ENCODE measurements around the gene TTYH1.
A peak's percentile ranks its signal among the peaks of the same experiment; 100 is the strongest.
"Not testable (repeated sequence)": the region's sequence is repeated elsewhere in the genome, so short reads cannot be mapped to it uniquely, and the experiment has no call there.

The TTYH1 gene

DNA sequence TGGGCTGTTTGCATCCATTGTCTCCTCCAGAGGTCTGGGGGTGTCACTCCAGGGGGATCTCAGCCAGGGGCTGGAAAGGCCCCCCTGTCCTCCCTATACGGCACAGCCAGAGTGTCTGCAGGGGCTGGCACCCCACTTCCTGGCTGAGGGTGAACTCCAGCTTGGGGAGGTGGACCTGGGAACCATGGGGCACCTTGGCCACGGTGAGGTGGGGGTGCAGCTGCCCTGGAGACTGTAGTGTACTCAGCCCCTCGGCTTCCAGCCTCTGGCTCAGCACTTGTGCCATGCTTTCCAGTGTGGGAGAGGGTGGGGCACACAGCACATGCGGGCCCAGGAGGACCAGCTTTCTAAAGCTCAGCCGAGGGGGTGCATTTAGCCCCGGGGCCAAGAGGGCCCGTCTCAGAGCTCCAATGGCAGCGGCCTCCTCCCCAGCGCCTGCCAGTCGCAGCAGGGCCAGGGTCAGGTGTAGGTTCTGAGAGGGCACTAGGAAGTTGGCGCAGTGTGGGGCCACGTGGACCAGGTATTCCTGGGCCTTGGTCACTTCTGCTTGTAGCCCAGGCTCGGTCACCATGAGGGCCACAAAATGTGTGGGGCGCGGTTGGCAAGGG is 46.9 kb downstream of the TTYH1 start:
- H3K9ac ChIP-seq (ENCODE audit: low read length in 2 of 2) = peak overlapping the region in 1 of 2 donors; percentile 76
- H3K36me3 ChIP-seq (ENCODE audit: control insufficient read depth in 2 of 2, insufficient read depth in 2 of 2, low read length in 2 of 2) = peaks cover 23 to 35% of the 10 kb centered on the region in 2 donors

DNA sequence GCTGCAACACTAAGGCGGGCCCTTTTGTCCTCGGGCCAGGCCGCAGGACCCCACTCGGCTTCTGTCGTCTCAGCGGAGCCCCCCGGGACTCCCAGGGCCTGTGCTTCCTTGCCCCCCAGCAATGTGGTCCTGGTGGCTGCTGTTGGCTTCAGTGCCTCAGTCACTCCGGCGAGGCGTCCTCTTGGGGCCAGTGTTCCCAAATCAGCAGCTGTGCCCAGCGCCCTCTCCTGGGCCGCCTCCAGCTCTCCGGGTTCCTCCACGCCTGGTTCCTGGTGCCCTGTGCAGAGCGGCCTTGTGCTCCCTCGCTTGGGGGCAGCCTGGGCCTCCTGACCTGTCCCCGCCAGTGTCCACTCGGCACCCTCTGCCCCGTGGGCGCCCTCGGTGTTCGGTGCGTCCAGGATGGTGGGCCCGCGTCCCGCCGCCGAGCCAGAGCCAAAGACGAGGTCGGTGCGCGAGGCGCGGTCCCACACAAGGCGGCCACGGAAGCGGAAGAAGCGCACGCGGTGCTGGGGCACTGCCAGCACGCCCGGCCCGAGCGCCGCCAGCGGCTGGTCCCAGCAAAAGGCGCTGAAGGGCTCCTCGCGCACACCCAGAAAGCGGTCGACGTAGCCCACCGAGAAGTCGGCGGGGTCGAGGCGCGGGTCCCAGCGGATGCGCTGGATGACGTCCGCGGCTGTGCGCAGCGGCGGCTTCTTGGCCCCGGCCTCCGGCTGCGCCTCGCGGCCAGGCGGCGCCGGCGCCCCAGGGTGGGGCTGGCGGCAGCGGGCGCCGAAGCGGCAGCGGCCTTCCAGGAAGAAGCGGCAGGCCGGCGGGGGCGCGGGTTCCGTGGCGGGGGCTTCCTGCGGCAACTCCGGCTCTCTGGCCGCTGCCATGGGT is 47.6 kb downstream of the TTYH1 start:
- no peaks in the 10 kb centered on the region for H3K27me3 ChIP-seq (ENCODE audit: control insufficient read depth in 1 of 2, insufficient read depth in 2 of 2, low read length in 2 of 2)
- peaks cover 19 to 29% of the 10 kb centered on the region in 2 donors for H3K36me3 ChIP-seq (ENCODE audit: control insufficient read depth in 2 of 2, insufficient read depth in 2 of 2, low read length in 2 of 2)
- peaks cover 44% of the 10 kb centered on the region for H3K4me1 ChIP-seq (ENCODE audit: control insufficient read depth, insufficient read depth, low read length)
- peak overlapping the region; percentile 69 to 76 for H3K9ac ChIP-seq (ENCODE audit: low read length in 2 of 2)
- peak overlapping the region; percentile 75 for H3K4me3 ChIP-seq (ENCODE audit: low read length in 2 of 2)
- no peaks in the 10 kb centered on the region for H3K9me3 ChIP-seq (ENCODE audit: control insufficient read depth in 2 of 2, low read length in 2 of 2)
- H3K27ac ChIP-seq (ENCODE audit: low read length) = peak overlapping the region; percentile 78

More for the DNA sequence above, 46.9 kb downstream of the TTYH1 start:
- H3K27me3 ChIP-seq (ENCODE audit: control insufficient read depth in 1 of 2, insufficient read depth in 2 of 2, low read length in 2 of 2) = no peaks in the 10 kb centered on the region
- peaks cover 44% of the 10 kb centered on the region for H3K4me1 ChIP-seq (ENCODE audit: control insufficient read depth, insufficient read depth, low read length)
- H3K4me3 ChIP-seq (ENCODE audit: low read length in 2 of 2) = peak overlapping the region in 1 of 2 donors; percentile 75
- H3K9me3 ChIP-seq (ENCODE audit: control insufficient read depth in 2 of 2, low read length in 2 of 2) = no peaks in the 10 kb centered on the region
- H3K27ac ChIP-seq (ENCODE audit: low read length) = peak overlapping the region; percentile 78

DNA sequence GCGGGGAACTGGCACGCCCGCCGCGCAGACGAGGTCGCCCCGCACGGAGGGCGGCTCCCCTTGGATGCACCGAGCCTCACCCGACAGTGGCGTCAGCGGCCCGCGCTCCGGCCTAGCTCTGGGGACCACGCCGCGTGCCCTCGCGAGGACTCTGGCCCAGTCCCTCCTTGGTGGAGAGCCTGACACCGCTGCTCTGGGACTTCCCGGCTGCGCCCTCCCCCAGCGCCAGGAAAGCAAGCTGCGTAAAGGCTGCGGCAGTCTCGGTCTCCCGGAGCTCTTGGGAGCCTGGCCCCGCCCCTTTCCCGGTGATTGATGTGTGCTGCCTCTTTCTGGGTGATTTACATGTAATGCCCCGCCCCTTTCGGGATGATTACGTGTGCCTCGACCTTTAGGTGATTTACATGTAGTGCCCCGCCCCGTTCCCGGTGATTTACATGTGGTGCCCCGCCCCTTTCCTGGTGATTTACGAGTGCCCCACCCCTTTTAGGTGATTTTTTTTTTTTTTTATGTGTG is 48.3 kb downstream of the TTYH1 start, which contains the start of gene LENG9:
Gene LENG9, minus strand, starts transcription at position 248 of the 513 bp plus-strand sequence. CDS start 252 bp downstream, outside the sequence.
- peaks cover 44% of the 10 kb centered on the region for H3K4me1 ChIP-seq (ENCODE audit: control insufficient read depth, insufficient read depth, low read length)
- H3K9ac ChIP-seq (ENCODE audit: low read length in 2 of 2) = peak within 1 kb of the TSS; percentile 69 to 76
- H3K36me3 ChIP-seq (ENCODE audit: control insufficient read depth in 2 of 2, insufficient read depth in 2 of 2, low read length in 2 of 2) = peaks cover 12 to 22% of the 10 kb centered on the region in 2 donors
- peak within 1 kb of the TSS; percentile 75 for H3K4me3 ChIP-seq (ENCODE audit: low read length in 2 of 2)
- H3K27me3 ChIP-seq (ENCODE audit: control insufficient read depth in 1 of 2, insufficient read depth in 2 of 2, low read length in 2 of 2) = no peaks in the 10 kb centered on the region
- no peaks in the 10 kb centered on the region for H3K9me3 ChIP-seq (ENCODE audit: control insufficient read depth in 2 of 2, low read length in 2 of 2)
- peak within 1 kb of the TSS; percentile 78 for H3K27ac ChIP-seq (ENCODE audit: low read length)

DNA sequence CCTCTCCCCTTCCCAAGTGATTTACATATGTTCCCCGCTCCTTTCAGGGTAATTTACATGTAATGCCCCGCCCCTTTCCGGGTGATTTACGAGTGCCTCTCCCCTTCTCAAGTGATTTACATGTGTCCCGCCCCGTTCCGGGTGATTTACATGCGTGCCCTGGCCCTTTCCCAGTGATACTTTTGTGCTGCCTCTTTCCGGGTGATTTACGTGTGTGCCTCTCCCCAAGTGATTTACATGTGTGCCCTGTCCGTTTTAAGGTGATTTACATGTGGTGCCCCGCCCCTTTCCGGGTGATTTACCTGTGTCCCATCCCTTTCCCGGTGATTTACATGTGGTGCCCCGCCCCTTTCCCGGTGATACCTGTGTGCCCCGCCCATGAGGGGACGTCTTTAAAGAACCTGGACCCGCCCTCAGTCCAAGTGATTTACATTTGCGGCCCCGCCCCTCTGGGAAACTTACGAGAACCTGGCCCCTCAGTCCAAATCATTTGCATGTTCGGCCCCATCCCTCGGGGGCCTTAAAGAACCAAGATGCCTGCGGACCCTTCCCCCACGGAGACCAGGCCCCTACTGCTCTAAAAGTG is 48.9 kb downstream of the TTYH1 start:
- peak overlapping the region; percentile 75 for H3K4me3 ChIP-seq (ENCODE audit: low read length in 2 of 2)
- peak overlapping the region; percentile 78 for H3K27ac ChIP-seq (ENCODE audit: low read length)
- no peaks in the 10 kb centered on the region for H3K9me3 ChIP-seq (ENCODE audit: control insufficient read depth in 2 of 2, low read length in 2 of 2)
- H3K27me3 ChIP-seq (ENCODE audit: control insufficient read depth in 1 of 2, insufficient read depth in 2 of 2, low read length in 2 of 2) = no peaks in the 10 kb centered on the region
- peaks cover 6 to 17% of the 10 kb centered on the region in 2 donors for H3K36me3 ChIP-seq (ENCODE audit: control insufficient read depth in 2 of 2, insufficient read depth in 2 of 2, low read length in 2 of 2)
- peaks cover 43% of the 10 kb centered on the region for H3K4me1 ChIP-seq (ENCODE audit: control insufficient read depth, insufficient read depth, low read length)
- peak overlapping the region in 1 of 2 donors; percentile 26 for H3K9ac ChIP-seq (ENCODE audit: low read length in 2 of 2)

DNA sequence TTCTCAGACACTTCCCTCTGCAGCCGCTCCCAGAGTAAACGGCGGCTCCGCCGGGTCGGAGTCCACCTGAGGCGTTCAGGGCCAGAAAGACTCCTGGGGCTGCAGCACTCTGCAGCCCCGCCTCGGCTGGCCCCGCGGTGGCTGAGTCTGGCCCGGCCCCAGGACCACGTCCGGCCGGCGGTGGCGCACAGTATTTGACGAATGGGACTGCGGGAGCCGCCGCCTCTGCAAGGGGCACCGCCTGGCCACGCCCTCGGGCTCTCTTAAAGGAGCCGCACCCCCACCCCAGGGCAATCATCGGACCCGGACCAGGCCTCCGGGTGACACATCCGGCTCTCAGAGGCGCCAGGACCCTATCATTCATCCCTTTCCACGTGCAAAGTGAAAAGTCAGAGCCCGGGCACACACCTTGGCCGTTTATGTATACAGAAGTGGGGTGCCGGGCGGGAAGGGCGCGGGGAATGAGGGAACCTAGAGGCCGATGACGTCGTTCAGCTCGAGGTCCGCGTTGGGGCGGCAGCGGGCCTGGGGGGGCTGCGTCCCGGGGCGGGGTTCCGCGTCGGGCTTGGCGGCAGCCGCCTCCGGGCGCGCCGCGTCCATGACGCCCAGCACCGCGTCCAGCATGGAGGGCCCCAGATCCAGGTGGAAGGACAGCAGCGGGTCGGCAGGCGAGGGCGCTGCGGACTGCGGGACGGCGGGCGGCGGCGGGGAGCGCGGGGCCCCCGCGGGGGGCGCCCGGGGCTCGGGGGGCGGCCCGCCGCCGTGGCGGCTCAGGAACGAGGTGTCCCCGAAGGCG is 49.6 kb downstream of the TTYH1 start:
- H3K4me3 ChIP-seq (ENCODE audit: low read length in 2 of 2) = peak overlapping the region; percentile 75
- H3K36me3 ChIP-seq (ENCODE audit: control insufficient read depth in 2 of 2, insufficient read depth in 2 of 2, low read length in 2 of 2) = peaks cover 0 to 12% of the 10 kb centered on the region in 2 donors
- peaks cover 37% of the 10 kb centered on the region for H3K4me1 ChIP-seq (ENCODE audit: control insufficient read depth, insufficient read depth, low read length)
- H3K27ac ChIP-seq (ENCODE audit: low read length) = peak overlapping the region; percentile 78
- H3K27me3 ChIP-seq (ENCODE audit: control insufficient read depth in 1 of 2, insufficient read depth in 2 of 2, low read length in 2 of 2) = peaks cover 3 to 4% of the 10 kb centered on the region in 2 donors
- no peaks in the 10 kb centered on the region for H3K9me3 ChIP-seq (ENCODE audit: control insufficient read depth in 2 of 2, low read length in 2 of 2)
- H3K9ac ChIP-seq (ENCODE audit: low read length in 2 of 2) = peak overlapping the region in 1 of 2 donors; percentile 26

DNA sequence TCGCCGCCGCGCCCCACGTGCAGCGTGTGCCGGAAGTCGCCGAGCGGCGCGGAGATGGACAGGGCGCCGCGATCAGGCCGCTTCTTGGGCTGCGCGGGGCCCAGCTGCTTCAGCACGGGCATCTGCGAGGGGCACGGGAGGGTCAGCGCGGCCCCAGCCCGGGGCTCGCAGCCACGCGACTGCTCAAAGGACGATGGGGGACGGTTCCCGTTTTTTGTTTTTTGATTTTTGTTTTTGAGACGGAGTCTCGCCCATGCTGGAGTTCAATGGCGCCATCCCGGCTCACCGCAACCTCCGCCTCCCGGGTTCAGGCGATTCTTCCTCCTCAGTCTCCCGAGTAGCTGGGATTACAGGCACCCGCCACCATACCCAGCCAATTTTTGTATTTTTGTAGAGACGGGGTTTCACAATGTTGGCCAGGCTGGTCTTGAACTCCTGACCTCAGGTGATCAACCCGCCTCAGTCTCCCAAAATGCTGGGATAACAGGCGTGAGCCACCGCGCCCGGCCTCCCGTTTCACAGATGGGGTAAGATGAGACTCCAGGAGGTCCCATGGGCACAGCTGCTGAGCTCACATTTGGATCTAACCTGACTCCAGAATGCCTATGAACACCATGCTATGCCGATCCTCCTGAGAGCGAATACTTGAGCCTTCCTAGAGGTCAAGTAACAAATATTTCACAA is 50.3 kb downstream of the TTYH1 start:
- Histone ChIP-seq H3K9ac (ENCODE audit: low read length in 2 of 2) (no peak overlapping the region), H3K4me1 (ENCODE audit: control insufficient read depth, insufficient read depth, low read length) (peaks cover 37% of the 10 kb centered on the region), H3K27me3 (ENCODE audit: control insufficient read depth in 1 of 2, insufficient read depth in 2 of 2, low read length in 2 of 2) (peaks cover 5 to 6% of the 10 kb centered on the region in 2 donors), H3K4me3 (ENCODE audit: low read length in 2 of 2) (no peak overlapping the region), H3K27ac (ENCODE audit: low read length) (no peak overlapping the region), H3K36me3 (ENCODE audit: control insufficient read depth in 2 of 2, insufficient read depth in 2 of 2, low read length in 2 of 2) (peaks cover 0 to 9% of the 10 kb centered on the region in 2 donors), H3K9me3 (ENCODE audit: control insufficient read depth in 2 of 2, low read length in 2 of 2) (no peaks in the 10 kb centered on the region)

DNA sequence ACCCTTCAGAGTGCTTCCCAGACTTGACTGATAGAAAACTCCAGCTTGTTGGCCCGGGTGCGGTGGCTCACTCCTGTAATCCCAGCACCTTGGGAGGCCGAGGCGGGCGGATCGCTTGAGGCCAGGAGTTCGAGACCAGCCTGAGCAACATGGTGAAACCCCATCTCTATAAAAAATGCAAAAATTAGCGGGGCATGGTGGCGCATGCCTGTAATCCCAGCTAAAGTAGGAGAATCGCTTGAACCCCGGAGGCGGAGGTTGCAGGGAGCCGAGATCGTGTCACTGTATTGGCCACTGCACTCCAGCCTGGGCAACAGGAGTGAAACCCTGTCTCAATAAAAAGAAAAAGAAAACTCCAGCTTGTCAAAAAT is 50.8 kb downstream of the TTYH1 start:
- Histone ChIP-seq H3K27me3 (ENCODE audit: control insufficient read depth in 1 of 2, insufficient read depth in 2 of 2, low read length in 2 of 2) (peaks cover 9 to 10% of the 10 kb centered on the region in 2 donors), H3K4me1 (ENCODE audit: control insufficient read depth, insufficient read depth, low read length) (peaks cover 41% of the 10 kb centered on the region)
- not testable (repeated sequence) for H3K27ac ChIP-seq (ENCODE audit: low read length); H3K9ac ChIP-seq (ENCODE audit: low read length in 2 of 2); H3K4me3 ChIP-seq (ENCODE audit: low read length in 2 of 2); H3K36me3 ChIP-seq (ENCODE audit: control insufficient read depth in 2 of 2, insufficient read depth in 2 of 2, low read length in 2 of 2); H3K9me3 ChIP-seq (ENCODE audit: control insufficient read depth in 2 of 2, low read length in 2 of 2)

DNA sequence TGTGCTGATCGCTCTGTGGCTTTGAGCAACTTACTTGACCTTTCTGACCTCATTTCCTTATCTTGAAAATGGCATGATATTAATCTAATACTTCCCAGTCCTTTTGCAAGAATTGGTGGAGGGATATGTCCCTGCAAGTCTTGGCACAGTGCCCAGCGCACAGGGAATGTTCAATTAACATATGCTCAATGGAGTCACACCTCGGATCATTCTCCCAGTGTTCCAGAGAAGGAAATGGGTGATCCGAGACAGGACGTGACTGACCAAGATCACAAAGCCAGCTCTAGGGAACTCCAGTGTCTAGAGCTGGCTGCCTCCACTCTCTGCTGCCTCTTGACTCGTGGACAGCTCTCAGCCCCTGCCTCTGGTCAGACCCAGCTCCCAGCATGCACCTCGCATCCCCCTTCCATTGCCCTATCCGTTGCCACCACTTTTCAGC is 54.3 kb downstream of the TTYH1 start:
- no peaks in the 10 kb centered on the region for H3K36me3 ChIP-seq (ENCODE audit: control insufficient read depth in 2 of 2, insufficient read depth in 2 of 2, low read length in 2 of 2)
- H3K4me3 ChIP-seq (ENCODE audit: low read length in 2 of 2) = no peak overlapping the region
- no peak overlapping the region for H3K27ac ChIP-seq (ENCODE audit: low read length)
- no peaks in the 10 kb centered on the region for H3K9me3 ChIP-seq (ENCODE audit: control insufficient read depth in 2 of 2, low read length in 2 of 2)
- no peak overlapping the region for H3K9ac ChIP-seq (ENCODE audit: low read length in 2 of 2)
- H3K27me3 ChIP-seq (ENCODE audit: control insufficient read depth in 1 of 2, insufficient read depth in 2 of 2, low read length in 2 of 2) = peaks cover 19 to 24% of the 10 kb centered on the region in 2 donors
- H3K4me1 ChIP-seq (ENCODE audit: control insufficient read depth, insufficient read depth, low read length) = peaks cover 14% of the 10 kb centered on the region

DNA sequence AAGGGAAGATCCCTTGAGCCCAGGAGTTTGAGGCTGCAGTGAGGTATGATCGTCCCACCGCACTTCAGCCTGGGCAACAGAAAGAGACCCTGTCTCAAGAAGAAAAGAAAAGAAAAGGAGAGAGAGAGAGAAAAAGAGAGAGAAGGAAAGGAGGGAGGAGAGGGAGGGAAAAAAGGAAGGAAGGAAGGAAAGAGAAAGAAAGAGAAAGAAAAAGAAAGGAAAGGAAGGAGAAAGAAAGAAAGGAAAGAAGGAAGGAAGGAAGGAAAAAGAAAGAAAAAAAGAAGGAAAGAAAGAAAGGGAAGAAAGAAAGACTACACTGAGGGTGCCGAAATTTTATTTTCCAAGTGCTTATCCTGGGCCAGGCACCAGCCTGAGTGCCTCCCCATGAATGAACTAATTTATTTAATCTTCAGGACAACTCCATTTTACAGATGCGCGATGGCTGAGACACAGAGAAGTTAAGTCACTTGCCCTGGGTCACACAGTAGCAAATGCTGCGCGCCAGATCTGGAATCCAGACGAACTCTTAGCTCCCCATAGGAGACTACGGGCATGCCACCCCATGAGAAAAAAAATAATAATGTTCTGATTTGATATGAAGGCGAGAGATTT is 55.1 kb downstream of the TTYH1 start:
- no peak overlapping the region for H3K27ac ChIP-seq (ENCODE audit: low read length)
- H3K9me3 ChIP-seq (ENCODE audit: control insufficient read depth in 2 of 2, low read length in 2 of 2) = no peaks in the 10 kb centered on the region
- H3K4me3 ChIP-seq (ENCODE audit: low read length in 2 of 2) = peak overlapping the region in 1 of 2 donors; percentile 66
- H3K27me3 ChIP-seq (ENCODE audit: control insufficient read depth in 1 of 2, insufficient read depth in 2 of 2, low read length in 2 of 2) = peaks cover 21 to 26% of the 10 kb centered on the region in 2 donors
- H3K36me3 ChIP-seq (ENCODE audit: control insufficient read depth in 2 of 2, insufficient read depth in 2 of 2, low read length in 2 of 2) = no peaks in the 10 kb centered on the region
- H3K9ac ChIP-seq (ENCODE audit: low read length in 2 of 2) = no peak overlapping the region
- peaks cover 8% of the 10 kb centered on the region for H3K4me1 ChIP-seq (ENCODE audit: control insufficient read depth, insufficient read depth, low read length)

Measured in stomach smooth muscle (tissue), 2 donors.